HFFc6 (cell line): ENCODE measurements around the gene STK32C. TPM values are rescaled to one million over a fixed set of nuclear protein-coding genes. Genes with fewer than 3 reads are reported as not detected.
A peak's percentile ranks its signal among the peaks of the same experiment; 100 is the strongest.

ENCODE experiments used
- DNase-seq: peaks from one replicate; pipeline ENCODE4 v3.0.0-alpha.2; 2018
- H3K27ac Mint-ChIP-seq: 2 replicates; pipeline ENCODE4 v1.8.0; 2020; ENCODE audit warnings: mild to moderate bottlenecking, mixed read lengths
- H3K27me3 Mint-ChIP-seq: 2 replicates; pipeline ENCODE4 v1.8.0; 2021; ENCODE audit warnings: mild to moderate bottlenecking, moderate library complexity, mixed read lengths; ENCODE audit not compliant: insufficient read depth
- H3K36me3 Mint-ChIP-seq: 2 replicates; pipeline ENCODE4 v1.8.0; 2021; ENCODE audit warnings: low read depth, mixed read lengths
- H3K4me1 Mint-ChIP-seq: 2 replicates; pipeline ENCODE4 v1.8.0; 2020; ENCODE audit warnings: low read depth, mixed read lengths
- H3K4me3 Mint-ChIP-seq: 2 replicates; pipeline ENCODE4 v1.8.0; 2020; ENCODE audit warnings: mild to moderate bottlenecking, moderate library complexity, mixed read lengths
- H3K9me3 Mint-ChIP-seq: 2 replicates; pipeline ENCODE4 v1.8.0; 2020; ENCODE audit warnings: mild to moderate bottlenecking, mixed read lengths
- total RNA-seq, 6 experiments: library from RNA; stranded (reverse); fragmentation: NEBNext Ultra II Directional; extraction: Animal tissue kit (Norgen Biotek cat#: 25700); gene quantifications; 2 replicates in 1 of 6; 3 replicates in 5 of 6; pipeline ENCODE4 v1.2.3, GENCODE V29; 2021
- TF ChIP-seq, protein P1 (sequence below): fragments of 200-600 bp; sonication (generic); IDR thresholded peaks from 2 replicates; pipeline ENCODE4 v1.5.0; 2021; ENCODE audit warnings: antibody characterized with exemption, mild to moderate bottlenecking

Gene STK32C
- total RNA-seq, 6 experiments from 2014 or later, result 5.5 to 8.3 (median 7.2) TPM

- no peaks in the 10 kb centered on the region; the same call in 1 of the 2 replicates for H3K4me1 Mint-ChIP-seq
- no peak for DNase-seq
- peaks cover 5% of the 10 kb centered on the region for H3K27me3 Mint-ChIP-seq
- H3K4me3 Mint-ChIP-seq, result no peak overlapping the region; the same call in 1 of the 2 replicates
- no peaks in the 10 kb centered on the region for H3K9me3 Mint-ChIP-seq
- TF ChIP-seq, protein P1, sequence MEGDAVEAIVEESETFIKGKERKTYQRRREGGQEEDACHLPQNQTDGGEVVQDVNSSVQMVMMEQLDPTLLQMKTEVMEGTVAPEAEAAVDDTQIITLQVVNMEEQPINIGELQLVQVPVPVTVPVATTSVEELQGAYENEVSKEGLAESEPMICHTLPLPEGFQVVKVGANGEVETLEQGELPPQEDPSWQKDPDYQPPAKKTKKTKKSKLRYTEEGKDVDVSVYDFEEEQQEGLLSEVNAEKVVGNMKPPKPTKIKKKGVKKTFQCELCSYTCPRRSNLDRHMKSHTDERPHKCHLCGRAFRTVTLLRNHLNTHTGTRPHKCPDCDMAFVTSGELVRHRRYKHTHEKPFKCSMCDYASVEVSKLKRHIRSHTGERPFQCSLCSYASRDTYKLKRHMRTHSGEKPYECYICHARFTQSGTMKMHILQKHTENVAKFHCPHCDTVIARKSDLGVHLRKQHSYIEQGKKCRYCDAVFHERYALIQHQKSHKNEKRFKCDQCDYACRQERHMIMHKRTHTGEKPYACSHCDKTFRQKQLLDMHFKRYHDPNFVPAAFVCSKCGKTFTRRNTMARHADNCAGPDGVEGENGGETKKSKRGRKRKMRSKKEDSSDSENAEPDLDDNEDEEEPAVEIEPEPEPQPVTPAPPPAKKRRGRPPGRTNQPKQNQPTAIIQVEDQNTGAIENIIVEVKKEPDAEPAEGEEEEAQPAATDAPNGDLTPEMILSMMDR, result no peak
- no peaks in the 10 kb centered on the region for H3K36me3 Mint-ChIP-seq
- H3K27ac Mint-ChIP-seq, result no peak overlapping the region
These were observed 140.6 kb downstream of the STK32C start for GRCh38 chr10:132167041-132167674.

DNA sequence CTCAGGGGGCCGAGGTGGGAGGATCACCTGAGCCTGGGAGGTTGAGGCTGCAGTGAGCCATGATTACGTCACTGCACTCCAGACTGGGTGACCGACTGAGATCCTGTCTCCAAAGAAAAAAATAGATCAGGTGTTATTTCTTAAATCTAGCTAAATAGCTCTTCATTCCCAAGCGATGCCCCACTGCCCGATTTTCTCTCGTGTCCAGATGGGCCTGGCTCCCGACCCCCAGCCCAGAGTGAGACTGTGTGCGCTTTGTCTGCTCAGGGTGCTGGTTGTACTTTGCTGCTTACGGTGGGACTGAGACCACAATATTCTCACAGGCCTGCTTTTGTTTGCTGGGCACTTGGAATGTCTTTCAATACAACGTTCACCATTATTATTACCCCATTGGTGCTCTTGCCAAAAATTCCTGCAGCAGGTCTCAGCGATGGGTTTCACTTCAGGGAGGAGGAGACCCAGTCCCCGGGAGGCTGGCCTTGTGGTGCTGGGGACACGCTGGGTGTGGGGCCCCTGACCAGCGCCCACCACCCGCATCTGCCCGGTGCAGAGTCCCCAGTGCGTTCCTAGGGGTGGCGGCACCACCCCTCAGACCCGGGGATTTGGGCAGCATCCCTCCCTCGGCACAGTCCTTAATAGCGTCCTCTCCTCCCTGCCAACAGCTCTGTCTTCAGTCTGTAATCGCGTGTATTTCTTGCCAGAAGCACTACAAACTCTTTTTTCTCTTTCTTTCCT, 141.4 kb downstream of the STK32C start:
- Mint-ChIP-seq H3K36me3 (no peaks in the 10 kb centered on the region), H3K4me1 (no peaks in the 10 kb centered on the region; the same call in 1 of the 2 replicates), H3K27ac (no peak overlapping the region), H3K4me3 (no peak overlapping the region; the same call in 1 of the 2 replicates), H3K9me3 (no peaks in the 10 kb centered on the region), H3K27me3 (peaks cover 5% of the 10 kb centered on the region)
- TF ChIP-seq, protein P1, result no peak
- no peak for DNase-seq

DNA sequence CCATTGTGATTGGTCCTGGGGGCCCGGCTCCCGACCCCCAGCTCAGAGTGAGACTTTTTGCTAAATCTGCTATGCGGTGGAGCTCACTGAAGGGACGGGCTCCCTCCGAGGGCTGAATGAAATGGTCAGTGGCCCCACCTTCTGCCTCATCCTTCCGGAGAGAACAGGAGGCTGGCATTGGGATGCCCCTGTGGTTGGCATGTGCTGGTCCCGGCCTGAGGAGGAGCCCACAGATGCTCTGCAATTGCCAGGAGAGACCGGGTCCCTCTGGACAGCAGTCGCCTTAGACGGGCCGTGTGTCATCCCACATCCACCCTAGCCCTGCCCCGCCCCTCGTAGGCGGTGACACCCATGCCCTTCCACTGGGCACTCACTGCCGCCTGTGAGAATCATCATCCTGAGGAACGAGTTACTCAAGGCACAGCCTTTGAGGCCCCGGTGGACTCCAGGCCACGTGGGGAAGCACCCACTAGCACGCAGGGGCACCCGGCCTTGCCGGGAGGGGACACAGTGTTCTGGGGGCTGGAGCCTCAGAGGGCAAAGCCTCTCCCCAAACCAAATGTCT, 142.3 kb downstream of the STK32C start:
- DNase-seq, result no peak
- H3K27ac Mint-ChIP-seq, result no peak overlapping the region
- no peaks in the 10 kb centered on the region; the same call in 1 of the 2 replicates for H3K4me1 Mint-ChIP-seq
- H3K27me3 Mint-ChIP-seq, result peaks cover 4% of the 10 kb centered on the region
- TF ChIP-seq, protein P1, result no peak
- no peaks in the 10 kb centered on the region for H3K9me3 Mint-ChIP-seq
- no peak overlapping the region for H3K4me3 Mint-ChIP-seq
- H3K36me3 Mint-ChIP-seq, result no peaks in the 10 kb centered on the region

DNA sequence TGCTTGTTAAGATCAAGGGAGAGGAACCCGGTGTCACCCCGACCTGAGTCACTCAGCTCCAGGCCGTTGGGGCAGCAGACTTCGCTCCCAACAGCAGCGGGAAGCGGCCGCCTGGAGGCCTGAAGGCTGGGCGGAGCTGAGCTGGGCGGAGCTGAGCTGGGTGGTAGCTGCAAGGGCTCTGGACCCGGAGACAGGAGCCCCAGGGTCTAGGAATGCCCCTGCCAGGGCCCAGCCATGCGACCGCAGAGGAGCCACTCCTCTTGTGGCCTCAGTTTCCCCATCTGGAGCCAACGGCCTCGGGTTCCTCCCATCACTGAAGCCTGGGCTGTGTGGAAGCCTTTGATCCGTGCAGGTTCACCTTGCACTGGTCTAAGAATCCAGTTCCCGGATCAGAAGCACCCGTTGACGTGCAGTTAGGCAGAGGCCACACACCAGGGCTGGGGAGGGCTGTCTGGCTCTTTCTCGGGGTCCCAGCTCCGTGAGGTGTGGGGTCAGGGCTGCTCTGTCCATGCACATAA, 142.9 kb downstream of the STK32C start:
- TF ChIP-seq, protein P1, result no peak

DNA sequence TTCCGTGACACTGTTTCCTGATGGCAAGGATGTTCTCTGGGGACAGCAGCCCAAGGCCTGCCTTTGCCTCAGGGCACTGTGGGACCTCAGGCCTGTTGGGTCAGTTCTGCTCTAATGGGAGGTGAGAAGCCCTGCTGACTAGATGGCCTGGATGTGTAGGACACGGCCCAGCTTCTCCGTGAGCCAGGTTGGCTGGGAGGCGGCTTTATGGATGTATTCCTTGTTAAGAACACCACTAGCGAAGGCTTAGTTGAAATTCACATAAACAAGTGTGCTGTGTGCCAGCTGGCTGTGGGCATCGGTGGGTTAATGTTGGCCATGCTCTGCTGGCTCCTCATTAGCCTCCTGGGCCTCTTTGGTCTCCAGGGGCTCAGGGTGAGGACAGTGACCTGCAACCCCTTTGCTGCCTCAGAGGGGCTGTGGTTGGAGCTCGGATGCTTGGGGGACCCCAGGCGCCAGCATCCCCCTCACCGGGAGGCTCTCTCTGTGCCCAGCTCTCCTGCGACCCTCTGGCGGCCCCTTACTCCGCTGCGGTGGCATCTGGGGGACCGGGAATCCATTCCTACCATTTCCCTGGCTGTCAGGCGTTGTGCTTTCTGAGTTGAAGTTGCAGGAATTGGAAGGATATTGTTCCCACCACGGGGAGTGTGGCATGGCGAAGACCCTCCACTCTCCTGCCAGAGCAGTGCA, 143.8 kb downstream of the STK32C start:
- TF ChIP-seq, protein P1, result 0 out of 2 replicates have a peak, but pooled peaks have one; percentile 4
- Mint-ChIP-seq H3K4me1 (no peaks in the 10 kb centered on the region; the same call in 1 of the 2 replicates), H3K36me3 (no peaks in the 10 kb centered on the region), H3K4me3 (no peak overlapping the region), H3K27ac (no peak overlapping the region), H3K9me3 (no peaks in the 10 kb centered on the region), H3K27me3 (peaks cover 4% of the 10 kb centered on the region)
- no peak for DNase-seq

More for the DNA sequence above, 142.9 kb downstream of the STK32C start:
- peak; percentile 15 for DNase-seq
- H3K4me3 Mint-ChIP-seq, result no peak overlapping the region
- no peaks in the 10 kb centered on the region for H3K36me3 Mint-ChIP-seq
- peaks cover 4% of the 10 kb centered on the region for H3K27me3 Mint-ChIP-seq
- H3K27ac Mint-ChIP-seq, result no peak overlapping the region
- no peaks in the 10 kb centered on the region; the same call in 1 of the 2 replicates for H3K4me1 Mint-ChIP-seq
- no peaks in the 10 kb centered on the region for H3K9me3 Mint-ChIP-seq
